SK-N-SH (cell line): Measurements from ENCODE around the gene RAB3IL1. TPM values are rescaled to one million over a fixed set of nuclear protein-coding genes. Genes with fewer than 3 reads are reported as not detected.
A peak's percentile ranks its signal among the peaks of the same experiment; 100 is the strongest.

Source experiments
- CTCF ChIA-PET: fragments of 300-600, 350-600 bp; formaldehyde crosslinking; extraction: SDS; loops from one replicate; lab custom pipeline; 2021; lab: Yijun Ruan, JAX
- POLR2A ChIA-PET: fragments of 350-600 bp; sonication (Branson Sonifier 250); formaldehyde crosslinking; extraction: SDS; loops from one replicate; lab custom pipeline; 2020; ENCODE audit warnings: antibody characterized with exemption, inconsistent platforms; lab: Yijun Ruan, JAX
- DNase-seq: peaks from one replicate; pipeline ENCODE4 v3.0.0; 2012
- H2AFZ ChIP-seq: fragments of 200-600 bp; sonication (generic); 2 replicates; pipeline ENCODE4 v1.8.1; 2016; ENCODE audit warnings: antibody characterized with exemption, mild to moderate bottlenecking, low read depth
- H3F3A ChIP-seq: fragments of 200-600 bp; sonication (generic); replicated peaks from 2 replicates; pipeline ENCODE3; 2016; ENCODE audit warnings: antibody characterized with exemption, mild to moderate bottlenecking; ENCODE audit not compliant: insufficient read depth
- H3K27ac ChIP-seq, 2 experiments: fragments of 200-500 bp in 1 of 2; fragments of 200-600 bp in 1 of 2; sonication (Bioruptor generic) in 1 of 2; sonication (generic), shearing (Covaris generic) in 1 of 2; 2 replicates each; pipeline versions ENCODE4 v1.5.1 to v1.6.1; 2014 to 2016; ENCODE audit warnings: low read depth in 2 of 2, inconsistent platforms in 1 of 2, low read length in 1 of 2, mild to moderate bottlenecking in 1 of 2, mixed read lengths in 1 of 2
- H3K27me3 ChIP-seq: fragments of 200-600 bp; sonication (generic), shearing (Covaris generic); 2 replicates; pipeline ENCODE4 v1.6.1; 2016; ENCODE audit warnings: mixed run types; ENCODE audit not compliant: insufficient read depth
- H3K36me3 ChIP-seq, 2 experiments: fragments of 200-500 bp in 1 of 2; fragments of 200-600 bp in 1 of 2; sonication (Bioruptor generic) in 1 of 2; sonication (generic) in 1 of 2; replicated peaks in 1 of 2; 2 replicates each; pipeline versions ENCODE3 to v1.5.1; 2014 to 2016; ENCODE audit warnings: low read length in 1 of 2, mild to moderate bottlenecking in 1 of 2; ENCODE audit not compliant: insufficient read depth in 2 of 2, control insufficient read depth in 1 of 2
- H3K4me1 ChIP-seq, 2 experiments: fragments of 200-500 bp in 1 of 2; fragments of 200-600 bp in 1 of 2; sonication (Bioruptor generic) in 1 of 2; sonication (generic), shearing (Covaris generic) in 1 of 2; 2 replicates each; pipeline versions ENCODE4 v1.5.1 to v1.6.1; 2014 to 2016; ENCODE audit warnings: low read depth in 1 of 2, low read length in 1 of 2, mixed run types in 1 of 2; ENCODE audit not compliant: insufficient read depth in 2 of 2, control insufficient read depth in 1 of 2
- H3K4me2 ChIP-seq: fragments of 200-600 bp; sonication (generic), shearing (Covaris generic); 2 replicates; pipeline ENCODE4 v1.6.1; 2017; ENCODE audit warnings: mixed run types
- H3K4me3 ChIP-seq, 2 experiments: fragments of 200-500 bp in 1 of 2; fragments of 200-600 bp in 1 of 2; sonication (Bioruptor generic) in 1 of 2; sonication (generic), shearing (Covaris generic) in 1 of 2; 2 replicates each; pipeline versions ENCODE4 v1.5.1 to v1.8.1; 2014 to 2016; ENCODE audit warnings: low read depth in 2 of 2, inconsistent platforms in 1 of 2, low read length in 1 of 2, mild to moderate bottlenecking in 1 of 2, mixed read lengths in 1 of 2, moderate library complexity in 1 of 2
- H3K79me2 ChIP-seq: fragments of 200-600 bp; sonication (generic); 2 replicates; pipeline ENCODE4 v1.8.1; 2017; ENCODE audit warnings: mild to moderate bottlenecking; ENCODE audit not compliant: insufficient read depth
- H3K9ac ChIP-seq: fragments of 200-600 bp; sonication (generic); 2 replicates; pipeline ENCODE4 v1.6.1; 2017; ENCODE audit warnings: mixed run types
- H3K9me2 ChIP-seq: fragments of 200-600 bp; sonication (generic); 2 replicates; pipeline ENCODE4 v1.6.1; 2017; ENCODE audit warnings: mixed run types
- H3K9me3 ChIP-seq: fragments of 200-600 bp; sonication (generic); 2 replicates; pipeline ENCODE4 v1.6.1; 2017; ENCODE audit warnings: mixed run types, mild to moderate bottlenecking, moderate library complexity
- H4K20me1 ChIP-seq: fragments of 200-600 bp; sonication (generic); 2 replicates; pipeline ENCODE4 v1.6.1; 2017; ENCODE audit warnings: mild to moderate bottlenecking, mixed run types; ENCODE audit not compliant: insufficient read depth
- CHD2 ChIP-seq: fragments of 150-350 bp; IDR thresholded peaks from 2 replicates; pipeline ENCODE4 v1.6.1; 2018; ENCODE audit warnings: low read length; ENCODE audit not compliant: partially characterized antibody
- MXI1 ChIP-seq: IDR thresholded peaks from 2 replicates; pipeline ENCODE4 v1.6.1; 2012; ENCODE audit warnings: mild to moderate bottlenecking, low read depth, low read length, improper control_type of control experiment
- NRF1 ChIP-seq: IDR thresholded peaks from 2 replicates; pipeline ENCODE4 v1.6.1; 2012; ENCODE audit warnings: low read depth, mild to moderate bottlenecking, low read length
- POLR2AphosphoS5 ChIP-seq: IDR thresholded peaks from 2 replicates; pipeline ENCODE4 v1.6.1; 2012; ENCODE audit warnings: low read depth, low read length
- RAD21 ChIP-seq: IDR thresholded peaks from 2 replicates; pipeline ENCODE4 v1.6.1; 2012; ENCODE audit warnings: mild to moderate bottlenecking, low read length
- SIN3A ChIP-seq: IDR thresholded peaks from 2 replicates; pipeline ENCODE4 v1.6.1; 2012; ENCODE audit warnings: low read depth, mild to moderate bottlenecking, low read length, moderate library complexity, borderline replicate concordance
- SMC3 ChIP-seq: IDR thresholded peaks from 2 replicates; pipeline ENCODE4 v1.6.1; 2012; ENCODE audit warnings: low read depth, low read length, improper control_type of control experiment
- TEAD4 ChIP-seq: IDR thresholded peaks from 2 replicates; pipeline ENCODE4 v1.4.0; 2012; ENCODE audit warnings: mild to moderate bottlenecking, borderline replicate concordance; ENCODE audit not compliant: insufficient read depth
- WGBS: methylation state at CpG from one replicate; pipeline ENCODE4 v1.1.6; 2017; ENCODE audit warnings: low lambda C conversion rate; 5-methylcytosine and 5-hydroxymethylcytosine counted together
- polyA plus RNA-seq, 3 experiments: library from polyadenylated mRNA; depleted of rRNA; stranded (reverse); fragments of >200 nt; gene quantifications; 2 replicates each; pipeline ENCODE4 v1.2.3, GENCODE V29; 2012
- TF ChIP-seq, protein P1 (sequence below): IDR thresholded peaks from 2 replicates; pipeline ENCODE4 v1.4.0; 2012; ENCODE audit warnings: low read depth
- TF ChIP-seq, protein P2 (sequence below): fragments of 150-350 bp; IDR thresholded peaks from 2 replicates; pipeline ENCODE4 v1.6.1; 2017; ENCODE audit warnings: antibody characterized with exemption, low read length, low read depth, borderline replicate concordance
- TF ChIP-seq, protein P3 (sequence below): fragments of 200-600 bp; sonication (generic); IDR thresholded peaks from 2 replicates; pipeline ENCODE4 v1.6.1; 2017; ENCODE audit warnings: antibody characterized with exemption, mild to moderate bottlenecking, moderate library complexity

RAB3IL1 gene
- polyA plus RNA-seq, 1 of the 3 experiments (the other 2 are of a cell fraction) = 10.2 TPM

DNA sequence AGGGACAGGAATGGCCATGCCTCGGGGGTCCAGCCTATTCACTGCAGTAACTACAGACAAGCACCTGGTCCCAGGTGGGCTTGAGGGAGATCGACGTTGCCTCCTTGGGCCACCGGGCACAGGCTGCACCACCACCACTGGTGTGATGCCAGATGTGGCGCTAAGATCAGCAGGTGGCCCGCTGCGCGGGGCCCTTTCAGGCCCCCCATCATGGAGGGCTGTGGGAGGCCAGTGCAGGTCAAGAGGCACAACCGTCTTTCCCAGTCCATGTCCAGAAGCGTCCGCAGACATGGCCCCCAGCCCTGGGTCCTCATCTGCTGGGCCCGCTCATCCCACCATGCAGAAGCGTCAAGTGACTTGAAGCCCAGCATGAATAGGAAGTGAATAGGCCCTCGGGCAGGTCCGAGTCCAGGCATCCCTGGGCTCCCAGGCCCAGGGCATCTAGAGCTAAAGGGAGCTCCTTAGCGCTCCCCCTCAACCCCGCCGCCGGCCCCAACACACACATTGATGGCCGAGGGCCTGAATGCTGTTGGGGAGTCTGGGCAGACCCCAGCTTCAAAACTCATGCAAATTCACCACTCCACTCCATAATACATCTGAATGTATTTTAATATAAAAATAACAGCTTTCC, 44.3 kb downstream of the RAB3IL1 start (continued):
- no peak for TF ChIP-seq SIN3A

DNA sequence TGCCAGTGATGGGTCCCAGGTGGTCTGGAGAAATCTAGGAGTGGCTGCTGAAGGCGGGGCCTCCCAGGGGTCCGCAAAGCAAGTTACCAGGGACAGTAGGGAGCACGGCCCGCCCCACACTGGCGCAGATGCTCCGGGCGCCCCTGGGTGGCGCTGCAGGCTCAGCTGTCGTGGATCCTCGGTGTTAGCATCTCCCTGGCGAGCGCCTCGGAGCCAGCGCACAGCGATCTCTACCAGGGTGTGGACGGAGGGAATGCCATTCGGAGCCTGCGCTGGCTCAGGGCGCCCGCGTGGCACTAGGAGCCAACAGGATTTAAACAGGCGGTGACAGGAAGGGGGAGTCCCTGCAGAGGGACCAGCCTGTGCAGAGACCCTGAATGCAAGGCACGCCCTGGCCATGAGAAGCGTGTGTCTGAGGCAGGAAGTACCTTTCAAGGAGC, 46.2 kb downstream of the RAB3IL1 start:
- Histone ChIP-seq H3K36me3 (peaks cover 0 to 5% of the 10 kb centered on the region in 2 experiments), H3K4me1 (peaks cover 0 to 13% of the 10 kb centered on the region in 2 experiments; a peak in 2 of 4 replicates), H3K9ac (no peak overlapping the region), H4K20me1 (no peaks in the 10 kb centered on the region), H3K4me2 (peak overlapping the region; percentile 55; the same call in 1 of the 2 replicates), H3K27ac (no peak overlapping the region), H3K27me3 (no peaks in the 10 kb centered on the region), H2AFZ (peak overlapping the region; percentile 57; the same call in 1 of the 2 replicates), H3K4me3 (peak overlapping the region; percentile 12 to 17; a peak in 2 of 4 replicates), H3K9me2 (no peaks in the 10 kb centered on the region), H3K9me3 (no peaks in the 10 kb centered on the region), H3F3A (no peaks in the 10 kb centered on the region), H3K79me2 (no peaks in the 10 kb centered on the region)
- TF ChIP-seq RAD21 = peak; percentile 88
- TF ChIP-seq CHD2 = no peak
- TF ChIP-seq TEAD4 = no peak
- TF ChIP-seq MXI1 = peak; percentile 26; the same call in 1 of the 2 replicates
- TF ChIP-seq, protein P1, sequence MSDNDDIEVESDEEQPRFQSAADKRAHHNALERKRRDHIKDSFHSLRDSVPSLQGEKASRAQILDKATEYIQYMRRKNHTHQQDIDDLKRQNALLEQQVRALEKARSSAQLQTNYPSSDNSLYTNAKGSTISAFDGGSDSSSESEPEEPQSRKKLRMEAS = peak; percentile 47; the same call in 1 of the 2 replicates
- TF ChIP-seq, protein P2, sequence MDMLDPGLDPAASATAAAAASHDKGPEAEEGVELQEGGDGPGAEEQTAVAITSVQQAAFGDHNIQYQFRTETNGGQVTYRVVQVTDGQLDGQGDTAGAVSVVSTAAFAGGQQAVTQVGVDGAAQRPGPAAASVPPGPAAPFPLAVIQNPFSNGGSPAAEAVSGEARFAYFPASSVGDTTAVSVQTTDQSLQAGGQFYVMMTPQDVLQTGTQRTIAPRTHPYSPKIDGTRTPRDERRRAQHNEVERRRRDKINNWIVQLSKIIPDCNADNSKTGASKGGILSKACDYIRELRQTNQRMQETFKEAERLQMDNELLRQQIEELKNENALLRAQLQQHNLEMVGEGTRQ = no peak
- no peak for TF ChIP-seq POLR2AphosphoS5
- TF ChIP-seq, protein P3, sequence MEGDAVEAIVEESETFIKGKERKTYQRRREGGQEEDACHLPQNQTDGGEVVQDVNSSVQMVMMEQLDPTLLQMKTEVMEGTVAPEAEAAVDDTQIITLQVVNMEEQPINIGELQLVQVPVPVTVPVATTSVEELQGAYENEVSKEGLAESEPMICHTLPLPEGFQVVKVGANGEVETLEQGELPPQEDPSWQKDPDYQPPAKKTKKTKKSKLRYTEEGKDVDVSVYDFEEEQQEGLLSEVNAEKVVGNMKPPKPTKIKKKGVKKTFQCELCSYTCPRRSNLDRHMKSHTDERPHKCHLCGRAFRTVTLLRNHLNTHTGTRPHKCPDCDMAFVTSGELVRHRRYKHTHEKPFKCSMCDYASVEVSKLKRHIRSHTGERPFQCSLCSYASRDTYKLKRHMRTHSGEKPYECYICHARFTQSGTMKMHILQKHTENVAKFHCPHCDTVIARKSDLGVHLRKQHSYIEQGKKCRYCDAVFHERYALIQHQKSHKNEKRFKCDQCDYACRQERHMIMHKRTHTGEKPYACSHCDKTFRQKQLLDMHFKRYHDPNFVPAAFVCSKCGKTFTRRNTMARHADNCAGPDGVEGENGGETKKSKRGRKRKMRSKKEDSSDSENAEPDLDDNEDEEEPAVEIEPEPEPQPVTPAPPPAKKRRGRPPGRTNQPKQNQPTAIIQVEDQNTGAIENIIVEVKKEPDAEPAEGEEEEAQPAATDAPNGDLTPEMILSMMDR = peak; percentile 89
- TF ChIP-seq NRF1 = 0 out of 2 replicates have a peak, but pooled peaks have one; percentile 30
- peak; percentile 89 for TF ChIP-seq SMC3
- ChIA-PET CTCF (interaction anchor here (0.6 to 10.6 kb wide), 30 partner anchors 8 to 496 kb away, joined by 3 to 91 read pairs (median 4); partner anchors contain the start of genes FADS2, FADS3 and INCENP), POLR2A (interaction anchor here (0.5 to 1.7 kb wide), 5 partner anchors 31 to 238 kb away, joined by 3 to 5 read pairs (median 4); partner anchors contain the start of genes FEN1 and TMEM258)
- DNase-seq = peak; percentile 94
- WGBS = 13% methylated on average over 22 of the region's 24 CpGs
